GM12878 (cell line): ENCODE results near the gene MRPS15. TPM values are rescaled to one million over a fixed set of nuclear protein-coding genes. Genes with fewer than 3 reads are reported as not detected.

Source experiments
- ATAC-seq: fragments of 200-7000 bp; cut with Tn5 transposase; 3 replicates; pipeline ENCODE4 v1.9.1; 2020; ENCODE audit warnings: mild to moderate bottlenecking, moderate library complexity
- BruUV-seq: library from RNA; stranded (reverse); fragments of 400-500 nt; replicated peaks from 2 replicates; lab custom pipeline; 2021; lab: Mats Ljungman, UMichigan
- CTCF ChIA-PET: fragments of 300-600 bp; sonication (Branson Sonifier 250); formaldehyde crosslinking; extraction: SDS; loops from one replicate; lab custom pipeline; 2021; ENCODE audit warnings: inconsistent platforms; lab: Yijun Ruan, JAX
- POLR2A ChIA-PET: fragments of 350-600 bp; formaldehyde crosslinking; extraction: SDS; loops from one replicate; lab custom pipeline; 2021; ENCODE audit warnings: inconsistent platforms; lab: Charles Lee
- RAD21 ChIA-PET: fragments of 300-600 bp; sonication (Branson Sonifier 250); formaldehyde crosslinking; loops from one replicate; lab custom pipeline; 2023; ENCODE audit warnings: antibody characterized with exemption; ENCODE audit not compliant: unreplicated experiment; lab: Charles Lee
- SMC1A ChIA-PET: fragments of 300-600 bp; sonication (Branson Sonifier 250); formaldehyde crosslinking; loops from one replicate; lab custom pipeline; 2023; ENCODE audit not compliant: unreplicated experiment, uncharacterized antibody; lab: Charles Lee
- DNase-seq: peaks from one replicate; pipeline ENCODE4 v3.0.0-alpha.2; 2011; ENCODE audit warnings: low read depth, low spot score
- FAIRE-seq: peaks from 3 replicates; lab custom pipeline; 2011; peaks lifted over from hg19 to GRCh38; lab: Jason Lieb, UNC
- H2AFZ ChIP-seq: 2 replicates; pipeline ENCODE4 v1.6.0; 2011; ENCODE audit warnings: low read depth, low read length, control low read depth; ENCODE audit not compliant: control insufficient read depth
- H3K27ac ChIP-seq: 2 replicates; pipeline ENCODE4 v1.5.1; 2011; ENCODE audit warnings: control low read depth; ENCODE audit not compliant: control insufficient read depth, insufficient read depth
- H3K27me3 ChIP-seq, 2 experiments: replicated peaks in 1 of 2; 2 replicates each; pipeline versions ENCODE4 v1.6.0 to v1.6.1; 2011; ENCODE audit warnings: low read length in 1 of 2; ENCODE audit not compliant: control insufficient read depth in 2 of 2, insufficient read depth in 2 of 2
- H3K36me3 ChIP-seq, 2 experiments: 2 replicates each; pipeline ENCODE4 v1.5.1; 2011; ENCODE audit warnings: low read length in 1 of 2; ENCODE audit not compliant: control insufficient read depth in 2 of 2, insufficient read depth in 2 of 2
- H3K4me1 ChIP-seq: 2 replicates; pipeline ENCODE4 v1.6.1; 2011; ENCODE audit warnings: mild to moderate bottlenecking, low read length, moderate library complexity, mixed read lengths; ENCODE audit not compliant: control insufficient read depth, insufficient read depth
- H3K4me2 ChIP-seq: 2 replicates; pipeline ENCODE4 v1.6.0; 2011; ENCODE audit warnings: control low read depth; ENCODE audit not compliant: control insufficient read depth, insufficient read depth
- H3K4me3 ChIP-seq: fragments of 200-600 bp; sonication (generic); 2 replicates; pipeline ENCODE4 v1.5.1; 2016
- H3K79me2 ChIP-seq: 2 replicates; pipeline ENCODE4 v1.6.0; 2011; ENCODE audit warnings: low read length; ENCODE audit not compliant: control insufficient read depth, insufficient read depth
- H3K9ac ChIP-seq: 2 replicates; pipeline ENCODE4 v1.8.0; 2011; ENCODE audit warnings: low read length, control low read depth, mixed read lengths; ENCODE audit not compliant: control insufficient read depth, insufficient read depth
- H3K9me3 ChIP-seq: replicated peaks from 3 replicates; pipeline ENCODE4 v1.5.1; 2011; ENCODE audit warnings: mild to moderate bottlenecking, low read length; ENCODE audit not compliant: control insufficient read depth, insufficient read depth
- H4K20me1 ChIP-seq: 2 replicates; pipeline ENCODE4 v1.6.0; 2011; ENCODE audit not compliant: control insufficient read depth, insufficient read depth
- E2F8 ChIP-seq: fragments of 450-650 bp; IDR thresholded peaks from 2 replicates; pipeline ENCODE4 v1.6.1; 2018; ENCODE audit warnings: mild to moderate bottlenecking, low read depth, moderate library complexity; ENCODE audit not compliant: partially characterized antibody
- IKZF2 ChIP-seq, 2 experiments: fragments of 450-650 bp; IDR thresholded peaks; 2 replicates each; pipeline ENCODE4 v1.6.1; 2017; ENCODE audit warnings: mild to moderate bottlenecking in 2 of 2, moderate library complexity in 2 of 2
- NBN ChIP-seq: fragments of 450-650 bp; IDR thresholded peaks from 2 replicates; pipeline ENCODE4 v1.6.1; 2016
- ZNF217 ChIP-seq: fragments of 450-650 bp; IDR thresholded peaks from 2 replicates; pipeline ENCODE4 v1.6.1; 2017; ENCODE audit warnings: antibody characterized with exemption, mild to moderate bottlenecking
- WGBS: methylation state at CpG from one replicate; pipeline ENCODE4 v1.1.6; 2016; ENCODE audit warnings: low lambda C conversion rate; ENCODE audit not compliant: insufficient replicate concordance, insufficient coverage; ENCODE audit errors: missing lambda C conversion rate; 5-methylcytosine and 5-hydroxymethylcytosine counted together
- in situ Hi-C: fragments of 300-500 bp; cut with MboI; formaldehyde crosslinking; loops from 9 replicates; pipeline ENCODE4 v1.14.3; 2018; ENCODE audit warnings: mixed read lengths
- intact Hi-C: fragments of 100-400 bp; cut with micrococcal nuclease; formaldehyde crosslinking; loops from one replicate; pipeline ENCODE4 v1.14.2; 2022; ENCODE audit not compliant: unreplicated experiment
- polyA plus RNA-seq, 11 experiments: library from polyadenylated mRNA; depleted of rRNA in 4 of 11; unstranded in 6 of 11; stranded (reverse) in 5 of 11; fragments of >200 nt; fragmentation: Nextera tagmentation in 4 of 11; fragmentation: Illumina TruSeq in 1 of 11; extraction: Ambion mirVana in 4 of 11; extraction: Trizol in 1 of 11; gene quantifications; 1 replicate in 1 of 11; 2 replicates in 10 of 11; pipeline versions ENCODE4 v1.2.1 to v1.2.3, GENCODE V29; 2011 to 2016; ENCODE audit warnings: inconsistent platforms in 2 of 11, missing spikeins in 2 of 11, low read depth in 1 of 11
- total RNA-seq, 4 experiments: library from RNA; depleted of rRNA in 3 of 4; stranded (reverse); fragments of >200 nt in 3 of 4; fragmentation: Illumina TruSeq in 1 of 4; extraction: Trizol in 1 of 4; gene quantifications; 2 replicates each; pipeline versions ENCODE4 v1.2.1 to v1.2.3, GENCODE V29; 2013 to 2021
- TF ChIP-seq, protein P1 (sequence below): fragments of 450-650 bp; IDR thresholded peaks from 2 replicates; pipeline ENCODE4 v1.6.1; 2017; ENCODE audit warnings: mild to moderate bottlenecking, moderate library complexity

Gene MRPS15
- total and polyA plus RNA-seq, 10 of the 15 experiments (the other 5 are each of a cell fraction or from before 2014, with no cell fraction given): 41.1 to 207 (median 107) TPM

DNA sequence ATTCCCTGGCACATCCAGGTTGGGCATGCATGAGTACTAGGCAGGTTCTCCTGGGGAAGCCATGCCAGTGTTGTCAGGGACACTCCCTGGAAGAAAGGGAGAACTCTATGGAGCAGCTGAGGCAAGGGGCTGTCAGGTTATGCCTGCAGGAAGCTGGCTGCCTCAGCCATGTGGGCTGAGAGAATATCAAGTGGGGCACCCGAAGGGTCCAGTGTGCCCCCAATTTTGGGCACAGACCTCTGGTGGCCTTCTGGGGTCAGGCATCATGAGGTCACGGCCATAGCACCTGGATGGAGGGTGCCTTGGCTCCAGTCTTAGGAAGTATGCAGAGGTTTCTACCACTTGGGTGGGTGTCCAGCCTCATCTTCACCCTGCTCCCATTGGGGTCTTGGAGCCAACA is 16.0 kb upstream of the MRPS15 start:
- FAIRE-seq (no peak), DNase-seq (no peak), ATAC-seq (no peak)
- Histone ChIP-seq H3K4me2 (no peak overlapping the region), H3K27ac (no peak overlapping the region), H3K4me3 (no peak overlapping the region), H3K9ac (no peak overlapping the region), H3K4me1 (no peaks in the 10 kb centered on the region), H2AFZ (no peak overlapping the region), H3K79me2 (no peaks in the 10 kb centered on the region), H3K27me3 (no peaks in the 10 kb centered on the region; a peak in 2 of 4 replicates), H3K36me3 (no peaks in the 10 kb centered on the region), H4K20me1 (no peaks in the 10 kb centered on the region), H3K9me3 (no peaks in the 10 kb centered on the region)
- ChIA-PET POLR2A (no interaction called here), CTCF (no interaction called here), RAD21 (no interaction called here), SMC1A (no interaction called here)
- intact Hi-C loops (no loop called here), in situ Hi-C loops (no loop called here)
- no TSS peak for BruUV-seq
- TF ChIP-seq ZNF217 (no peak), NBN (no peak)
- WGBS: 27% methylated on average over 2 of the region's 2 CpGs

DNA sequence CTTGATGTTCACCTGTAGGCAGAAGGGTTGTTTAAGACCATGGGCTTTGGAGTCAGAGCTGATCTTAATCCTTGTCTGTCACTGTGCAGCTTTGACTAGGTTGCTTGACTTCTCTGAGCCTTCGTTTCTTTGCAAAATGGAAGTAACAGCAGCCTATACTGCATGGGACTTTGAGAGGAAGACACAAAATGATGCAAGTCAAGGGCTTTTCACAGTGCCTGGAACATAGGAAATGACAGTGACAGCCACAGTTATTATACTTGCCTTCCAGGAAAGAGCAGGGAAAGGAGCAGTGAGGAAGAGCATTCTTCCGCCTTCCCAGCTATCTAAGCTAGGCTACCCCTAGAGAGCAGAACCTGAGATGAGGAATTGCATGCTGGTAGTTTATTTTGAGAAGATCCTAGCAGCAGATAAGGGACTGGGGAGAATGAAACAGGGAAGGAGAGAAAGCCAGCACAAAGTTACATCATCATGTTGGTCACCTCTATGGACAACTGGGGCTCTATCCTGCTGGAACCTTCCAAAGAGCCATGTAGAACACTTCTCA is 15.4 kb upstream of the MRPS15 start:
- Histone ChIP-seq H3K79me2 (no peaks in the 10 kb centered on the region), H3K9me3 (no peaks in the 10 kb centered on the region), H3K27ac (no peak overlapping the region), H3K4me3 (no peak overlapping the region), H3K9ac (no peak overlapping the region), H4K20me1 (no peaks in the 10 kb centered on the region), H3K27me3 (no peaks in the 10 kb centered on the region; a peak in 2 of 4 replicates), H3K36me3 (no peaks in the 10 kb centered on the region), H3K4me2 (no peak overlapping the region), H2AFZ (no peak overlapping the region), H3K4me1 (peaks cover 2% of the 10 kb centered on the region)
- TF ChIP-seq E2F8 (no peak), IKZF2 (IDR thresholded peaks at IDR 0.05) (no peak)
- TF ChIP-seq, protein P1, sequence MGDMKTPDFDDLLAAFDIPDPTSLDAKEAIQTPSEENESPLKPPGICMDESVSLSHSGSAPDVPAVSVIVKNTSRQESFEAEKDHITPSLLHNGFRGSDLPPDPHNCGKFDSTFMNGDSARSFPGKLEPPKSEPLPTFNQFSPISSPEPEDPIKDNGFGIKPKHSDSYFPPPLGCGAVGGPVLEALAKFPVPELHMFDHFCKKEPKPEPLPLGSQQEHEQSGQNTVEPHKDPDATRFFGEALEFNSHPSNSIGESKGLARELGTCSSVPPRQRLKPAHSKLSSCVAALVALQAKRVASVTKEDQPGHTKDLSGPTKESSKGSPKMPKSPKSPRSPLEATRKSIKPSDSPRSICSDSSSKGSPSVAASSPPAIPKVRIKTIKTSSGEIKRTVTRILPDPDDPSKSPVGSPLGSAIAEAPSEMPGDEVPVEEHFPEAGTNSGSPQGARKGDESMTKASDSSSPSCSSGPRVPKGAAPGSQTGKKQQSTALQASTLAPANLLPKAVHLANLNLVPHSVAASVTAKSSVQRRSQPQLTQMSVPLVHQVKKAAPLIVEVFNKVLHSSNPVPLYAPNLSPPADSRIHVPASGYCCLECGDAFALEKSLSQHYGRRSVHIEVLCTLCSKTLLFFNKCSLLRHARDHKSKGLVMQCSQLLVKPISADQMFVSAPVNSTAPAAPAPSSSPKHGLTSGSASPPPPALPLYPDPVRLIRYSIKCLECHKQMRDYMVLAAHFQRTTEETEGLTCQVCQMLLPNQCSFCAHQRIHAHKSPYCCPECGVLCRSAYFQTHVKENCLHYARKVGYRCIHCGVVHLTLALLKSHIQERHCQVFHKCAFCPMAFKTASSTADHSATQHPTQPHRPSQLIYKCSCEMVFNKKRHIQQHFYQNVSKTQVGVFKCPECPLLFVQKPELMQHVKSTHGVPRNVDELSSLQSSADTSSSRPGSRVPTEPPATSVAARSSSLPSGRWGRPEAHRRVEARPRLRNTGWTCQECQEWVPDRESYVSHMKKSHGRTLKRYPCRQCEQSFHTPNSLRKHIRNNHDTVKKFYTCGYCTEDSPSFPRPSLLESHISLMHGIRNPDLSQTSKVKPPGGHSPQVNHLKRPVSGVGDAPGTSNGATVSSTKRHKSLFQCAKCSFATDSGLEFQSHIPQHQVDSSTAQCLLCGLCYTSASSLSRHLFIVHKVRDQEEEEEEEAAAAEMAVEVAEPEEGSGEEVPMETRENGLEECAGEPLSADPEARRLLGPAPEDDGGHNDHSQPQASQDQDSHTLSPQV: no peak
- RAD21 ChIA-PET: no interaction called here
- CTCF ChIA-PET: interaction anchor here (1.0 kb wide), 1 partner anchor 8 kb away, joined by 3 read pairs; no protein-coding TSS in a partner anchor
- no peak for ATAC-seq
- no peak for FAIRE-seq
- no TSS peak for BruUV-seq
- POLR2A ChIA-PET: no interaction called here
- in situ Hi-C loops: no loop called here
- intact Hi-C loops: no loop called here
- SMC1A ChIA-PET: no interaction called here
- DNase-seq: no peak
- WGBS: 23% methylated on average over 2 of the region's 2 CpGs
